HG02852 (cell line): ENCODE results near the gene B3GALT6.
"Not testable (repeated sequence)": the region's sequence is repeated elsewhere in the genome, so short reads cannot be mapped to it uniquely, and the experiment has no call there.

Experiments used
- ATAC-seq: cut with Tn5 transposase; IDR thresholded peaks from one replicate; pipeline ENCODE4 v1.9.1; 2021; ENCODE audit warnings: mild to moderate bottlenecking, moderate library complexity; ENCODE audit not compliant: unreplicated experiment

The B3GALT6 gene

GRCh38 chr1:1232208-1232795, at the start of gene B3GALT6:
TSS of gene B3GALT6 (plus strand) at chr1:1232237. CDS start at chr1:1232279, 42 bp downstream.
- no peak for ATAC-seq

- ATAC-seq, result no peak
These were observed 49.4 kb upstream of the B3GALT6 start for GRCh38 chr1:1182491-1183220.

GRCh38 chr1:1183221-1183747, 48.8 kb upstream of the B3GALT6 start:
- ATAC-seq, result no peak

GRCh38 chr1:1183833-1184775, 47.9 kb upstream of the B3GALT6 start:
- no peak for ATAC-seq

- ATAC-seq, result no peak
These were observed 46.8 kb upstream of the B3GALT6 start for GRCh38 chr1:1185101-1185765.

GRCh38 chr1:1187938-1188337, 44.1 kb upstream of the B3GALT6 start:
- no peak for ATAC-seq

GRCh38 chr1:1189111-1189510, 42.9 kb upstream of the B3GALT6 start:
- ATAC-seq, result no peak

- no peak for ATAC-seq
These were observed 40.3 kb upstream of the B3GALT6 start for GRCh38 chr1:1191734-1192133.

GRCh38 chr1:1194723-1195122, 37.3 kb upstream of the B3GALT6 start:
- ATAC-seq, result no peak

GRCh38 chr1:1195726-1196125, 36.3 kb upstream of the B3GALT6 start:
- not testable (repeated sequence) for ATAC-seq

GRCh38 chr1:1196431-1197187, 35.4 kb upstream of the B3GALT6 start:
- ATAC-seq, result no peak

GRCh38 chr1:1197188-1197500, 34.9 kb upstream of the B3GALT6 start:
- ATAC-seq, result no peak

- no peak for ATAC-seq
These were observed 34.2 kb upstream of the B3GALT6 start for GRCh38 chr1:1197551-1198422.

GRCh38 chr1:1198423-1199140, 33.5 kb upstream of the B3GALT6 start:
- no peak for ATAC-seq

- ATAC-seq, result no peak
These were observed 32.7 kb upstream of the B3GALT6 start for GRCh38 chr1:1199141-1199960.

GRCh38 chr1:1199961-1200875, 31.8 kb upstream of the B3GALT6 start:
- ATAC-seq, result no peak
